IMR-90 (cell line): ENCODE measurements around the gene HERC3. TPM values are rescaled to one million over a fixed set of nuclear protein-coding genes. Genes with fewer than 3 reads are reported as not detected.

Source experiments
- ATAC-seq: fragments of 200-7000 bp; cut with Tn5 transposase; 2 replicates; pipeline ENCODE4 v1.9.1; 2020; ENCODE audit warnings: low read depth, mild to moderate bottlenecking, moderate library complexity
- BruUV-seq: library from RNA; stranded (reverse); fragments of 400-500 nt; replicated peaks from 2 replicates; lab custom pipeline; 2021; lab: Mats Ljungman, UMichigan
- CTCF ChIA-PET: fragments of 300-600 bp; formaldehyde crosslinking; extraction: SDS; loops from one replicate; lab custom pipeline; 2021; ENCODE audit warnings: antibody characterized with exemption; lab: Yijun Ruan, JAX
- POLR2A ChIA-PET: fragments of 300-600 bp; sonication (Branson Sonifier 250); formaldehyde crosslinking; loops from one replicate; lab custom pipeline; 2022; ENCODE audit warnings: antibody characterized with exemption; ENCODE audit not compliant: unreplicated experiment; lab: Charles Lee
- DNase-seq: peaks from one replicate; pipeline ENCODE4 v3.0.0; 2013
- H2AFZ ChIP-seq: replicated peaks from 2 replicates; pipeline ENCODE3; 2013; ENCODE audit warnings: low read length, mild to moderate bottlenecking; ENCODE audit not compliant: poor library complexity
- H2AK5ac ChIP-seq: 2 replicates; pipeline ENCODE4 v1.6.1; 2013; ENCODE audit warnings: low read depth, low read length, inconsistent platforms
- H2AK9ac ChIP-seq: replicated peaks from 2 replicates; pipeline ENCODE3; 2013; ENCODE audit warnings: mild to moderate bottlenecking, low read depth, low read length, moderate library complexity; ENCODE audit not compliant: poor library complexity
- H2BK120ac ChIP-seq: 2 replicates; pipeline ENCODE4 v1.6.1; 2013; ENCODE audit warnings: low read depth, low read length, inconsistent platforms
- H2BK15ac ChIP-seq: 3 replicates; pipeline ENCODE4 v1.6.1; 2013; ENCODE audit warnings: low read depth, low read length, inconsistent platforms
- H2BK20ac ChIP-seq: 2 replicates; pipeline ENCODE4 v1.6.1; 2013; ENCODE audit warnings: low read depth, mild to moderate bottlenecking, inconsistent platforms, low read length, moderate library complexity
- H2BK5ac ChIP-seq: 2 replicates; pipeline ENCODE4 v1.6.1; 2013; ENCODE audit warnings: mild to moderate bottlenecking, low read depth, low read length, inconsistent platforms; ENCODE audit not compliant: poor library complexity, severe bottlenecking
- H3K14ac ChIP-seq: replicated peaks from 2 replicates; pipeline ENCODE4 v1.6.1; 2013; ENCODE audit warnings: low read depth, low read length, inconsistent platforms
- H3K18ac ChIP-seq: 2 replicates; pipeline ENCODE4 v1.6.1; 2013; ENCODE audit warnings: low read depth, low read length, control low read depth
- H3K23ac ChIP-seq: 2 replicates; pipeline ENCODE4 v1.6.1; 2013; ENCODE audit warnings: low read depth, low read length, inconsistent platforms
- H3K27ac ChIP-seq: 2 replicates; pipeline ENCODE4 v1.5.1; 2013; ENCODE audit warnings: mild to moderate bottlenecking, control low read depth, low read length; ENCODE audit not compliant: insufficient read depth
- H3K27me3 ChIP-seq: 2 replicates; pipeline ENCODE4 v1.6.1; 2013; ENCODE audit warnings: low read length; ENCODE audit not compliant: control insufficient read depth, insufficient read depth
- H3K36me3 ChIP-seq: 2 replicates; pipeline ENCODE4 v1.6.1; 2013; ENCODE audit warnings: low read length, mixed read lengths; ENCODE audit not compliant: control insufficient read depth, insufficient read depth
- H3K4ac ChIP-seq: 2 replicates; pipeline ENCODE4 v1.6.1; 2013; ENCODE audit warnings: low read depth, low read length, inconsistent platforms
- H3K4me1 ChIP-seq: 2 replicates; pipeline ENCODE4 v1.6.1; 2013; ENCODE audit warnings: low read length, mixed read lengths; ENCODE audit not compliant: control insufficient read depth, insufficient read depth
- H3K4me2 ChIP-seq: 2 replicates; pipeline ENCODE4 v1.6.1; 2013; ENCODE audit warnings: low read depth, mild to moderate bottlenecking, control low read depth, low read length, moderate library complexity
- H3K4me3 ChIP-seq: 2 replicates; pipeline ENCODE4 v1.5.1; 2013; ENCODE audit warnings: low read depth, mild to moderate bottlenecking, control low read depth, low read length, moderate library complexity; ENCODE audit not compliant: insufficient read depth
- H3K56ac ChIP-seq: 2 replicates; pipeline ENCODE4 v1.6.1; 2013; ENCODE audit warnings: low read length, inconsistent platforms; ENCODE audit not compliant: insufficient read depth; ENCODE audit errors: extremely low read depth
- H3K79me1 ChIP-seq, 2 experiments: 2 replicates each; pipeline ENCODE4 v1.6.1; 2013; ENCODE audit warnings: low read length in 2 of 2, inconsistent platforms in 1 of 2, low read depth in 1 of 2
- H3K9ac ChIP-seq: 2 replicates; pipeline ENCODE4 v1.6.1; 2013; ENCODE audit warnings: low read depth, low read length, control low read depth
- H3K9me1 ChIP-seq: 2 replicates; pipeline ENCODE4 v1.6.1; 2013; ENCODE audit warnings: low read length, inconsistent platforms; ENCODE audit not compliant: insufficient read depth
- H3K9me3 ChIP-seq: 2 replicates; pipeline ENCODE4 v1.6.1; 2013; ENCODE audit warnings: low read length; ENCODE audit not compliant: control insufficient read depth, insufficient read depth
- H4K20me1 ChIP-seq: 2 replicates; pipeline ENCODE4 v1.6.1; 2013; ENCODE audit warnings: low read length, inconsistent platforms; ENCODE audit not compliant: insufficient read depth
- H4K5ac ChIP-seq: 2 replicates; pipeline ENCODE4 v1.6.1; 2013; ENCODE audit warnings: mild to moderate bottlenecking, low read depth, low read length, control low read depth
- H4K8ac ChIP-seq, 2 experiments: 2 replicates each; pipeline ENCODE4 v1.6.1; 2013; ENCODE audit warnings: low read depth in 2 of 2, low read length in 2 of 2, control low read depth in 1 of 2, inconsistent platforms in 1 of 2
- H4K91ac ChIP-seq: 2 replicates; pipeline ENCODE4 v1.6.1; 2013; ENCODE audit warnings: low read depth, low read length, inconsistent platforms; ENCODE audit not compliant: insufficient read depth
- NFE2L2 ChIP-seq: fragments of 150-350 bp; IDR thresholded peaks from 2 replicates; pipeline ENCODE4 v1.6.1; 2016; ENCODE audit warnings: low read depth, mild to moderate bottlenecking, low read length
- WGBS, 2 experiments: methylation state at CpG; one replicate each; pipeline versions ENCODE4 v1.1.5 to v1.1.7; 2013; ENCODE audit warnings: missing lambda C conversion rate in 2 of 2; ENCODE audit not compliant: insufficient read length in 1 of 2; ENCODE audit errors: extremely low coverage in 2 of 2; 5-methylcytosine and 5-hydroxymethylcytosine counted together
- dilution Hi-C: fragments of 300-500 bp; cut with HindIII; formaldehyde crosslinking; loops from one replicate; pipeline ENCODE4 v1.14.3; 2018; ENCODE audit warnings: low sequenced_read_pairs; ENCODE audit not compliant: unreplicated experiment
- in situ Hi-C: fragments of 300-500 bp; cut with MboI; formaldehyde crosslinking; loops from 3 replicates; pipeline ENCODE4 v1.14.3; 2019; ENCODE audit warnings: low sequenced_read_pairs, inconsistent platforms, mixed read lengths
- intact Hi-C: fragments of 100-400 bp; cut with micrococcal nuclease; formaldehyde crosslinking; loops from 2 replicates; pipeline ENCODE4 v1.10.0; 2022
- polyA plus RNA-seq, 3 experiments: library from polyadenylated mRNA; depleted of rRNA; stranded (reverse); fragments of >200 nt; gene quantifications; 2 replicates each; pipeline ENCODE4 v1.2.3, GENCODE V29; 2012; ENCODE audit warnings: low replicate concordance in 1 of 3
- total RNA-seq: library from RNA; depleted of rRNA; stranded (reverse); fragments of >200 nt; gene quantifications from 2 replicates; pipeline ENCODE4 v1.2.3, GENCODE V29; 2012

Gene HERC3
- total and polyA plus RNA-seq, 2 of the 4 experiments (the other 2 are of a cell fraction) = 8.9 to 9.5 TPM

GRCh38 chr4:88604978-88605678, 12.8 kb downstream of the HERC3 start:
- H4K5ac ChIP-seq = no peak overlapping the region
- no peaks in the 10 kb centered on the region for H3K27me3 ChIP-seq
- no peak for DNase-seq
- H3K9ac ChIP-seq = no peak overlapping the region
- H4K8ac ChIP-seq = no peak overlapping the region
- H4K20me1 ChIP-seq = no peaks in the 10 kb centered on the region
- peaks cover 20 to 30% of the 10 kb centered on the region in 2 experiments for H3K79me1 ChIP-seq
- no peak for ATAC-seq
- H2BK5ac ChIP-seq = no peak overlapping the region
- H2AK5ac ChIP-seq = no peak overlapping the region
- H2AK9ac ChIP-seq = no peak overlapping the region
- no peak overlapping the region for H3K27ac ChIP-seq
- H3K18ac ChIP-seq = no peak overlapping the region; the same call in 1 of the 2 replicates
- no peak overlapping the region for H3K4me3 ChIP-seq
- no peak for TF ChIP-seq NFE2L2
- H2AFZ ChIP-seq = no peak overlapping the region
- H4K91ac ChIP-seq = no peak overlapping the region
- BruUV-seq = no TSS peak
- no CpG with 5 or more reads among the region's 1 CpG for WGBS, 2 experiments
- H3K9me1 ChIP-seq = peaks cover 3% of the 10 kb centered on the region; the same call in 1 of the 2 replicates
- CTCF ChIA-PET = interaction anchor here (0.6 kb wide), 1 partner anchor 570 kb away, joined by 3 read pairs; no protein-coding TSS in a partner anchor
- H3K36me3 ChIP-seq = peaks cover 5% of the 10 kb centered on the region
- POLR2A ChIA-PET = no interaction called here
- H2BK120ac ChIP-seq = no peak overlapping the region
- dilution Hi-C loops = no loop called here
- intact Hi-C loops = no loop called here
- H3K9me3 ChIP-seq = no peaks in the 10 kb centered on the region
- H3K4me2 ChIP-seq = no peak overlapping the region
- H3K23ac ChIP-seq = no peak overlapping the region
- no peak overlapping the region for H2BK20ac ChIP-seq
- no peak overlapping the region for H2BK15ac ChIP-seq
- H3K14ac ChIP-seq = no peak overlapping the region
- no peak overlapping the region for H3K56ac ChIP-seq
- in situ Hi-C loops = no loop called here
- no peak overlapping the region for H3K4ac ChIP-seq
- no peaks in the 10 kb centered on the region for H3K4me1 ChIP-seq
